Naive thymus-derived CD8-positive, alpha-beta T cell (primary cell): Measurements from ENCODE around the gene EPOP. TPM values are rescaled to one million over a fixed set of nuclear protein-coding genes. Genes with fewer than 3 reads are reported as not detected.
A peak's percentile ranks its signal among the peaks of the same experiment; 100 is the strongest.

Experiments
- ATAC-seq, 2 donors: fragments of 150-1000 bp; cut with Tn5 transposase in 1 of 2; sonication (Bioruptor Pico), chemical (Tn5 transposase) in 1 of 2; 1 replicate in 1 of 2; 2 replicates in 1 of 2; pipeline ENCODE4 v1.10.0; 2021; ENCODE audit warnings: mild to moderate bottlenecking in 2 of 2, moderate library complexity in 2 of 2
- POLR2A ChIA-PET: fragments of 350-600 bp; sonication (Branson Sonifier 250); formaldehyde crosslinking; loops from one replicate; lab custom pipeline; 2021; ENCODE audit warnings: antibody characterized with exemption; lab: Charles Lee
- DNase-seq, 10 donors: peaks; one replicate each; pipeline versions ENCODE4 v3.0.0 to v3.0.0-alpha.2; 2020 to 2022
- H3K27ac Mint-ChIP-seq, 10 donors: one replicate each; pipeline ENCODE4 v1.8.0; 2020 to 2022; ENCODE audit warnings: mild to moderate bottlenecking in 10 of 10, mixed read lengths in 10 of 10, moderate library complexity in 4 of 10, inconsistent platforms in 1 of 10
- H3K27me3 Mint-ChIP-seq, 5 donors: one replicate each; pipeline ENCODE4 v1.8.0; 2021 to 2022; ENCODE audit warnings: mixed read lengths in 5 of 5
- H3K36me3 Mint-ChIP-seq, 3 donors: one replicate each; pipeline ENCODE4 v1.8.0; 2020 to 2022; ENCODE audit warnings: mixed read lengths in 3 of 3, mild to moderate bottlenecking in 2 of 3, inconsistent platforms in 1 of 3
- H3K4me1 Mint-ChIP-seq, 4 donors: one replicate each; pipeline ENCODE4 v1.8.0; 2021 to 2022; ENCODE audit warnings: mixed read lengths in 4 of 4
- H3K4me3 Mint-ChIP-seq, 10 donors: one replicate each; pipeline ENCODE4 v1.8.0; 2020 to 2022; ENCODE audit warnings: mild to moderate bottlenecking in 10 of 10, mixed read lengths in 10 of 10, moderate library complexity in 6 of 10, inconsistent platforms in 1 of 10
- H3K9me3 Mint-ChIP-seq, 9 donors: one replicate each; pipeline ENCODE4 v1.8.0; 2020 to 2022; ENCODE audit warnings: mixed read lengths in 9 of 9, mild to moderate bottlenecking in 3 of 9, inconsistent platforms in 1 of 9, moderate library complexity in 1 of 9
- polyA plus RNA-seq, 3 donors: library from polyadenylated mRNA; unstranded; fragments of 300-500 nt; fragmentation: Illumina TruSeq; gene quantifications; one replicate each; pipeline ENCODE4 v1.2.3, GENCODE V29; 2021
- total RNA-seq, 8 experiments: library from RNA in 2 of 8; stranded (reverse) in 2 of 8; gene quantifications; one replicate each; pipeline ENCODE4 v1.2.3 and lab custom pipeline; 2021 to 2026

The EPOP gene
- total and polyA plus RNA-seq, 5 experiments from 2014 or later: 0.04 to 1.2 (median 0.63) TPM; not detected in 1

GRCh38 chr17:38711792-38712571 lies 37.2 kb upstream of the EPOP start:
- POLR2A ChIA-PET: interaction anchor here (22.8 kb wide), 1 partner anchor 12 kb away, joined by 395 read pairs; no protein-coding TSS in a partner anchor
- ATAC-seq: no peak

DNA sequence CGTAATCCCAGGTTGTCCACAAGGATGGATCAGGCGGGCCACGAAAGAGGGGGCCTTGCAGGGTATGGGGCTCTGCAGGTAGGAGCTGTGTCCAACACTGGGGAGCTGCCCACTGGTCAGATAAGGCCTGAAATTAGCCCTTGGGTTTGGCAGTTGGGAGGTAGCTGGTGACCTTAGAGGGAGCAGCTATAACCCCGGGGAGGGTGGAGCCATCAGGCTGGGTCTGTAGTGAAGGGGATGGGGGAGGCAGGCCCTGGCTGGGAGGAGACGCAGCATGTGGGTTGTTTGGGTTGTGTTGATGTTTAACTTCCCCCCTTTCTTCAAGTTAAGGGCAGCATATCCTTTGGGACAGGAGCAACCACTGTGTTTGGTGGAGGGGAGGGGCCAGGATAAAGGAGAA lies 36.2 kb upstream of the EPOP start:
- H3K27me3 Mint-ChIP-seq: no peaks in the 10 kb centered on the region
- DNase-seq: no peak
- H3K4me3 Mint-ChIP-seq: no peak overlapping the region
- no peak for ATAC-seq
- POLR2A ChIA-PET: interaction anchor here (1.1 to 22.8 kb wide), 2 partner anchors 9 to 13 kb away, joined by 5 to 395 read pairs; no protein-coding TSS in a partner anchor
- H3K27ac Mint-ChIP-seq: peak overlapping the region; percentile 0 to 73 (median 58)
- H3K36me3 Mint-ChIP-seq: peaks cover 0 to 76% (median 12%) of the 10 kb centered on the region in 3 donors
- peaks cover 41 to 59% (median 50%) of the 10 kb centered on the region in 4 donors for H3K4me1 Mint-ChIP-seq
- no peaks in the 10 kb centered on the region for H3K9me3 Mint-ChIP-seq

More at GRCh38 chr17:38711792-38712571, 37.2 kb upstream of the EPOP start:
- no peak for DNase-seq
- H3K9me3 Mint-ChIP-seq: no peaks in the 10 kb centered on the region
- peak overlapping the region in 7 of 10 donors; percentile 12 to 76 (median 52) for H3K27ac Mint-ChIP-seq
- H3K36me3 Mint-ChIP-seq: peaks cover 0 to 83% (median 12%) of the 10 kb centered on the region in 3 donors
- H3K27me3 Mint-ChIP-seq: no peaks in the 10 kb centered on the region
- H3K4me3 Mint-ChIP-seq: no peak overlapping the region
- H3K4me1 Mint-ChIP-seq: peaks cover 34 to 56% (median 47%) of the 10 kb centered on the region in 4 donors

- Mint-ChIP-seq H3K4me3 (peak overlapping the region in 1 of 10 donors; percentile 56), H3K27ac (peak overlapping the region in 9 of 10 donors; percentile 35 to 86 (median 71)), H3K36me3 (peaks cover 0 to 72% (median 12%) of the 10 kb centered on the region in 3 donors), H3K27me3 (no peaks in the 10 kb centered on the region), H3K4me1 (peaks cover 40 to 59% (median 51%) of the 10 kb centered on the region in 4 donors), H3K9me3 (no peaks in the 10 kb centered on the region)
- DNase-seq: no peak
- POLR2A ChIA-PET: interaction anchor here (1.1 to 22.8 kb wide), 2 partner anchors 8 to 13 kb away, joined by 5 to 395 read pairs; no protein-coding TSS in a partner anchor
- no peak for ATAC-seq
Observed at GRCh38 chr17:38710604-38710962, 35.8 kb upstream of the EPOP start.

DNA sequence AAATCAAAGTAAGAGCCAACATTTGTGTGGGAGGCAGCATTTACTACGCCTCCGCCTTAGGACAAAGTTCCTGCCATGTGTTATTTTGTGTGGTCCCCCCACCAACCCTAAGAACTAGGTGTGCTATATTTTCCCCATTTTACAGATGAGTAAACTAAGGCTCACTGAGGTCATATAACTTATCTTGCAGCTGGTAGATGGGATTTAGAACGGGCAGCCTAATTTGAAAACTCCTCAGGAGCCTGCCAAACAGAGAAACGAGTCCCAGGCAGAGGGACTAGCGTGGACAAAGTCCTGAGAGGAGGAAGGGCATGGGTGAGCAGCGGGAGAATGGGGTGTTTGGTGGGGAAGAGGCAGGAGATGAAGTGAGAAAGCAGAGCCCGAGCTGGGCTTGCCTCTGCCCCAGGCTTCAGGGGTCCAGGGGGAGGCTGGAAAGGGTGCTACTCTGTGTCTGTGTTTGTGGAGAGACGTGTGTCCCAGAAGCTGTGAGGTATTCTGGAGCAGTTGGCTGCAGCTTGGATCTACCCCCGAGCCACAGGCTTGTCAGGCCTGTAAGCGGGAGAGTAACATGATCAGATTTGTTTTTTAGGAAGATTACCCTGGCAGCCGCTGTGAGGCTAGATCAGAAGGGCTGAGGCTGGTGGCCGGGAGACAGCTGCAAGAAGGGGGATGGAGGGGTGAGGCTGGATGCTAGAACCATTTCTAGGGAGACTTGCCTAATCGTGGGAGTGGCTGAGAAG lies 35.3 kb upstream of the EPOP start:
- Mint-ChIP-seq H3K27ac (peak overlapping the region; percentile 50 to 86 (median 72)), H3K36me3 (peaks cover 0 to 67% (median 12%) of the 10 kb centered on the region in 3 donors), H3K4me3 (peak overlapping the region in 2 of 10 donors; percentile 8 to 56), H3K4me1 (peaks cover 40 to 58% (median 49%) of the 10 kb centered on the region in 4 donors), H3K27me3 (no peaks in the 10 kb centered on the region), H3K9me3 (no peaks in the 10 kb centered on the region)
- POLR2A ChIA-PET: interaction anchor here (0.6 to 22.8 kb wide), 3 partner anchors 8 to 264 kb away, joined by 4 to 395 read pairs (median 5); no protein-coding TSS in a partner anchor
- no peak for ATAC-seq
- DNase-seq: no peak

DNA sequence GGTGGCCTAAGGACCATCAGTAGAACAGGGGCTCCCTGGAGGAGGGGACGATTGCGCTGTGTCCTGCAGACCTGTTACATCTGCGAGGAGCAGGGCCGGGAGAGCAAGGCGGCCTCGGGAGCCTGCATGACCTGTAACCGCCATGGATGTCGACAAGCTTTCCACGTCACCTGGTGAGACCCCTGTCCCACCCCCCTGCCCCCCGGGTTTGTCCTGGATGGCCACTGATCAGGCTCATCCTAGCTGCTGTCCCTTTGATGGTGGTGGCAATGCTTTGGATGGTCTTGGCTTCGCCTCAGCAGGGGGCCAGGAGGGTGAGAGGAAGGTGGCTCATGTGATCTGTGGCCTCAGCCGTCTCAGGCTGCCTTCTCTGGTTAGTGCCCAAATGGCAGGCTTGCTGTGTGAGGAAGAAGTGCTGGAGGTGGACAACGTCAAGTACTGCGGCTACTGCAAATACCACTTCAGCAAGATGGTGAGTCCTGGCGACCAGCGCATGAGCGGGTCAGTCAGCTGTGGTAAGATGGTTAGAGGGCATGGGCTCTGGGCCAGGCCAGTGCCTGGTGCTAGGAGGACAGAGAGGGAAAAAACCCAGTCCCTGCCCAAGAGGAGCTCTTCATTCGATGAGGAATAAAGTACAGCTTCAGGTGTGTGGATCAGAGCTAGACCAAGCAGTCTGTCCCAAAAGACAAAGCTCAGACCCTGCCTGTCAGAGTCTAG lies 34.5 kb upstream of the EPOP start:
- peak overlapping the region; percentile 38 to 86 (median 73) for H3K27ac Mint-ChIP-seq
- peaks cover 0 to 59% (median 12%) of the 10 kb centered on the region in 3 donors for H3K36me3 Mint-ChIP-seq
- peak overlapping the region in 1 of 10 donors; percentile 64 for H3K4me3 Mint-ChIP-seq
- no peak for ATAC-seq
- POLR2A ChIA-PET: interaction anchor here (0.6 to 22.8 kb wide), 2 partner anchors 14 to 265 kb away, joined by 4 to 395 read pairs; no protein-coding TSS in a partner anchor
- no peak for DNase-seq
- H3K4me1 Mint-ChIP-seq: peaks cover 40 to 60% (median 50%) of the 10 kb centered on the region in 4 donors
- H3K9me3 Mint-ChIP-seq: no peaks in the 10 kb centered on the region
- no peaks in the 10 kb centered on the region for H3K27me3 Mint-ChIP-seq

GRCh38 chr17:38707678-38708351 lies 33.1 kb upstream of the EPOP start:
- H3K27ac Mint-ChIP-seq: peak overlapping the region; percentile 53 to 95 (median 88)
- POLR2A ChIA-PET: interaction anchor here (1.3 to 22.8 kb wide), 6 partner anchors 8 to 146 kb away, joined by 7 to 395 read pairs (median 47); partner anchors contain the start of genes CISD3, EPOP and RPL23
- peaks cover 0 to 50% (median 9%) of the 10 kb centered on the region in 3 donors for H3K36me3 Mint-ChIP-seq
- H3K27me3 Mint-ChIP-seq: no peaks in the 10 kb centered on the region
- H3K9me3 Mint-ChIP-seq: no peaks in the 10 kb centered on the region
- DNase-seq (no peak), ATAC-seq (no peak)
- H3K4me3 Mint-ChIP-seq: peak overlapping the region; percentile 26 to 98 (median 94)
- H3K4me1 Mint-ChIP-seq: peaks cover 42 to 71% (median 59%) of the 10 kb centered on the region in 4 donors

- H3K27ac Mint-ChIP-seq: peak overlapping the region; percentile 67 to 95 (median 92)
- H3K4me3 Mint-ChIP-seq: peak overlapping the region; percentile 92 to 98 (median 96)
- no peaks in the 10 kb centered on the region for H3K27me3 Mint-ChIP-seq
- DNase-seq (peak in 6 of 10 donors; percentile 30 to 68 (median 38)), ATAC-seq (peak in 1 of 2 donors; percentile 11)
- POLR2A ChIA-PET: interaction anchor here (0.8 to 22.8 kb wide), 9 partner anchors 9 to 148 kb away, joined by 3 to 395 read pairs (median 11); partner anchors contain the start of genes CISD3, EPOP and RPL23
- H3K9me3 Mint-ChIP-seq: no peaks in the 10 kb centered on the region
- peaks cover 43 to 72% (median 59%) of the 10 kb centered on the region in 4 donors for H3K4me1 Mint-ChIP-seq
- H3K36me3 Mint-ChIP-seq: peaks cover 0 to 42% (median 8%) of the 10 kb centered on the region in 3 donors
Observed at GRCh38 chr17:38706505-38707216, 31.9 kb upstream of the EPOP start.

DNA sequence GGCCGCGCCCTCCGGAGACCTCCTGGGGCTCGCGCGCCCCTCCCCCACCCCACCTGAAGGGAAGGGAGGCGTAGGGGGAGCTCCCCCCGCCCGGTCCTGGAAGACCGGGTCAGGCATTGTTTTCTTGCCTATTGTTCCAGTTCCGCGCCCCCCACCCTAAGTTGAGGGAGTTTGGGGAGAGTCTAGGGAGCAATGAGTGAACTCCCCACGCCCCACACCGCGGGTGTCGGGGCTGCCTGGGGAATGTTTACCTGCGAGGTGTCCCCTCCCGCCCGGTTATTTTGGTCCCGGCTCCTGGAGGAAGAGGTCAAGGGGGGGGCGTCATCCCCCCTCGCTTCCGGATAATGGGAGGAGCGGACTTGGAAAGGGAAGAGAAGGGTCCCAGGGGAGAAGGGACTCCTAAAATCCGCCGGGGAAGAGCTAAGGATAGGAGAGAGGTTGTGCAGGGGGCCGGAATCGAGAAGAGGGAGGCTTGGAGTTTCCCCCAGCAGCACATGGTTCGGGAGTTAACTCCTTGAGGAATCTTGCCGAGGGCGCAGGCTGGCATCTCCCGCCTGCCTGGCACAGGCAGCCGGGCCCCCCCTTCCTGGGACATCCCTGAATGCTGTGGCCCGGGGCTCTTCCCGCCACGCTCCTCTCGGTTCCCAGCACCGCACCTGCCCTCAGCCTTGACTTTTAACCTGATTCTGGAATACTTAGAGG lies 31.2 kb upstream of the EPOP start:
- H3K4me1 Mint-ChIP-seq: peaks cover 43 to 72% (median 62%) of the 10 kb centered on the region in 4 donors
- peak overlapping the region; percentile 92 to 98 (median 96) for H3K4me3 Mint-ChIP-seq
- H3K9me3 Mint-ChIP-seq: no peaks in the 10 kb centered on the region
- ATAC-seq (no peak), DNase-seq (peak in 3 of 10 donors; percentile 25 to 38 (median 33))
- peak overlapping the region; percentile 67 to 95 (median 92) for H3K27ac Mint-ChIP-seq
- H3K27me3 Mint-ChIP-seq: no peaks in the 10 kb centered on the region
- POLR2A ChIA-PET: interaction anchor here (0.6 to 22.8 kb wide), 12 partner anchors 8 to 755 kb away, joined by 3 to 395 read pairs (median 11); partner anchors contain the start of genes CDK12, CISD3, EPOP and PIP4K2B
- peaks cover 0 to 35% (median 6%) of the 10 kb centered on the region in 3 donors for H3K36me3 Mint-ChIP-seq

GRCh38 chr17:38705523-38705802 lies 30.7 kb upstream of the EPOP start:
- DNase-seq: peak in 1 of 10 donors; percentile 47
- Mint-ChIP-seq H3K27me3 (no peaks in the 10 kb centered on the region), H3K9me3 (no peaks in the 10 kb centered on the region), H3K4me1 (peaks cover 39 to 67% (median 59%) of the 10 kb centered on the region in 4 donors), H3K4me3 (peak overlapping the region in 9 of 10 donors; percentile 30 to 98 (median 94)), H3K27ac (peak overlapping the region in 3 of 10 donors; percentile 60 to 93 (median 70)), H3K36me3 (peaks cover 0 to 30% (median 6%) of the 10 kb centered on the region in 3 donors)
- ATAC-seq: peak in 1 of 2 donors; percentile 1
- POLR2A ChIA-PET: interaction anchor here (0.6 to 22.8 kb wide), 17 partner anchors 10 to 756 kb away, joined by 3 to 395 read pairs (median 6); partner anchors contain the start of genes CDK12, CISD3, EPOP and LASP1
